ENCODE data around the gene FAM200C.

The FAM200C gene

GRCh38 chr5:160367261-160367660 lies 32.6 kb downstream of the FAM200C start:
- DNase-seq (ENCODE audit: low spot score) = no peak

GRCh38 chr5:160366230-160366629 lies 33.6 kb downstream of the FAM200C start:
- no peak for DNase-seq (ENCODE audit: low spot score)

- no peak for DNase-seq (ENCODE audit: low spot score)
These were observed 36.0 kb downstream of the FAM200C start for GRCh38 chr5:160363660-160364395.

- DNase-seq (ENCODE audit: low spot score) = no peak
These were observed 36.6 kb downstream of the FAM200C start for GRCh38 chr5:160363211-160363610.

GRCh38 chr5:160361624-160362228 lies 38.1 kb downstream of the FAM200C start:
- no peak for DNase-seq (ENCODE audit: low spot score)

DNA sequence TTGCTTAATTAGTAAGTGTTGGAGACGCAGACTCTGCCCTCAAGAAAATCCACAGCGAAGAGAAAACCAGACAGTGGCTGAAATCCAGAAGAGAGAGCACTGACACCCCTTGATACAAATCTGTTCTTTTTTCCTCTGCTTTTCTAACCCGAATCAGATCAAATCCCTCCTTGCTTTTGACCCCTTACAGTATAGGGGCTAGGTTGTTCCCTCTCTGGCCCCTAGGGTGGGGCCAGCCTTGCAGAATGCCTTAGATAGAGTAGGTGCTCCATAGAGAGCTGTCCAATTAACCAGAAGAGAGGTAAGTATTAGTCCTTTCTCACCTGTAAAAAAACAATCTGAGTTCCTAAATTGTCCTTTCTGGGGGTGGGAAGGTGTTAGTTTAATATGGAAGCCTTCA lies 39.5 kb downstream of the FAM200C start:
- DNase-seq (ENCODE audit: low spot score) = no peak

DNA sequence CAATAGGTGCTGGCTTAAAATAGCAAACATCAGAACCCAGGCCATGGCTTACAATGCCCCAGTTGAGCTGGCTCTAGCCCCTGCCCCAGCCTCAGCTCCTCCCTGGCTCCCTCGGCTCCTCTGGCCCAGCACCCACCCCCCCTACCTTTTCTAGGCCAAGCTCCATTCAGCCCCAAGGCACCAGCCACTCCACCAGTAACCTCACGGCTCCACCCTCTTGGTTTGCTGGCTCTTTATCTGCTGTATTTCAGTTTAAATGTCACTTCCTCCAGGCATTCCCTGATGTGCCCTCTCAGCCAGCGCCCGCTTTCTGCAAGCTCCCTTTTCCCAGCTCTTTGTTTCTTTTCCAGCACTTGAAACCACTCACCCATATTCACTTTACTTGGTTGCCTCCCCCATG lies 40.0 kb downstream of the FAM200C start:
- no peak for DNase-seq (ENCODE audit: low spot score)

- no peak for DNase-seq (ENCODE audit: low spot score)
These were observed 40.6 kb downstream of the FAM200C start for GRCh38 chr5:160359242-160359641.

DNA sequence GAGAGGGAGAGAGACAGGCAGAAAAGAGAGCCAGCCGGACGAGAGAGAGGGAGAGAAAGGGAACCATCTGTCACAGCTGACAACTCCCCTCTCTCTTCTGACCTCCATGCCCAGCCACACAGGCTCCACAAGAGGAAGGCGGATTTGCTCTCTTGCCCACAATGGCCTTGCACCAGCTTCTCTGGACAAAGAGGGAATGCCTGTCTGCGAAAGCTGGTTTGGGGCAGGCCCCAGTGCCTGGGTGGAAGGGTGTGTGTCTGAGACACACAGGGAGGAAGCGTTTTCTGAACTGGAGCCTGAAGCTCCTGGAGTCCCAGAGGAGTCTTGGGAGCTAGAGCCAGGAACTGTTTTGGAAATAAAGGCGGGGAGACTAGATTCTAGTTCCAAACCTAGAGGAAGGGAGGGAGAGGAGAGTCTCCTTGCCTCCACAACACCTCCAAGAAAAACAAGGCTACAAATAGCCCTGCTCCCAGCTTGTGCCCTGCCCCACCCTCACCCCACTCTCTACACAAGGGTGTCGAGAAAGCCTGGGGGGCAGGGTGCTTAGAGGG lies 41.9 kb downstream of the FAM200C start:
- no peak for DNase-seq (ENCODE audit: low spot score)

GRCh38 chr5:160357394-160357793 lies 42.5 kb downstream of the FAM200C start:
- no peak for DNase-seq (ENCODE audit: low spot score)

GRCh38 chr5:160356550-160357347 lies 43.1 kb downstream of the FAM200C start:
- DNase-seq (ENCODE audit: low spot score) = no peak

- DNase-seq (ENCODE audit: low spot score) = no peak
These were observed 45.2 kb downstream of the FAM200C start for GRCh38 chr5:160354666-160355065.

DNA sequence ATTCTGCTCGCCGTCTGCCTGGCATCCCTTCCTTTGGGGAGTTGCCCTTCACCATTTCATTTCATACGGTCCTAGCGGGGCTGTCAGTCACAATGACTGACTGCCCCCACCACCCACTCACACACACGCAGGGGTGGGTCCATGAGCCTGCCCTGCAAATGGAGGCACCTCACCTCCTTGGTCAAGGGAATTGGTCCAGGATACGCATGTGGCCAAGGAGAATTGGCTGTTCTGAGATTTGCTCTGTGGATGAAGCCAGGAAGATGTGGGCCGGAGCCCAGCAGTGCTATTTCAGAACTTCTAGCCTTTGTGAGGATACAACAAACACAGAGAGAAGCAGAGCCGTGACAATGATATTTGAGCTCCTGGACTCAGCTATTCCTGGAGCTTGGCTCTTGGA lies 46.5 kb downstream of the FAM200C start:
- DNase-seq (ENCODE audit: low spot score) = no peak

DNA sequence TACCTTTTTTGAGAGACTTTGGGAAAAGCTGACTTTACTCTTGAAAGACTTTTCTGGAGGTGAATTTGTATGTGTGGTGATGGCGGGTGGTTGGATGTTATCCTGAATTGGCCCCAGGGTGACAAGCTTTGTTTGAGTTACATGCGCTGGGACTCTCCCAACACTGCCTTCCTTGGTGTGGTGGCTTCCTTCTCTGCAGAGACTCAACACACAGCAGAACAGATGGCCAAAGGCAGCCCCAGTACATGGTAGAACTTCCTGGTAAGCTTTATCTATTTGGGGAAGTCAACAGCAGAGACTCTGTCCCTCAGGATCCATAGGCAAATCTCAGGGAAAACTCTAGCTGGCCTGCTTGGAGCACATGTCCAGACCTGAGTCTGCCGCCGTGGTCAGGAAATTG lies 47.5 kb downstream of the FAM200C start:
- no peak for DNase-seq (ENCODE audit: low spot score)

DNA sequence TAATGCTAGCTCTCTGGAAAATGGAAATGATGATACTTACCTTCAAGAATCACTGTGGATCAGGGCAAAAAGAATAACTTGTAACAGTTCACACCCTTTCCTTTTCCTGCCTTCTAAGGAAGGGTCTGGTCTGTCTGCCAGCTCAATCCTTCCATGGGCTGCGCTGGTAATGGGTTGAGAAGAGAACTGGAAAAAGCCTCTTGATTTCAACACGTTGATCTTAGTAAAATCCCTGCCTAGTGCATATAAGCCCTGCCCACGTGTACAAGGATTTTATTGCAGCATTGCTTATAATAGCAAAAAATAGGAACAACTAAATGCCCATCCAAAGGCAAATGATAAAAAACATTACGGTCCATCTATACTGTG lies 49.9 kb downstream of the FAM200C start:
- DNase-seq (ENCODE audit: low spot score) = no peak

GRCh38 chr5:160349249-160349934 lies 50.5 kb downstream of the FAM200C start:
- DNase-seq (ENCODE audit: low spot score) = no peak

- no peak for DNase-seq (ENCODE audit: low spot score)
These were observed 51.8 kb downstream of the FAM200C start for GRCh38 chr5:160348080-160348479.

GRCh38 chr5:160347448-160347847 lies 52.4 kb downstream of the FAM200C start:
- no peak for DNase-seq (ENCODE audit: low spot score)

All from kidney tubule cell (primary cell).